ENCODE measurements around the gene DHX32. TPM values are rescaled to one million over a fixed set of nuclear protein-coding genes. Genes with fewer than 3 reads are reported as not detected.

The DHX32 gene
- polyA plus RNA-seq, 1 donor (not counting 4 experiments of a cell fraction or from before 2014, with no cell fraction given) = 48.3 TPM

- DNase-seq (ENCODE audit: low read depth, low spot score) (no peak), FAIRE-seq (no peak)
- no peak overlapping the region for H3K4me2 ChIP-seq (ENCODE audit: control insufficient read depth, extremely low read depth, insufficient read depth, low read depth, low read length)
- no peaks in the 10 kb centered on the region for H3K79me2 ChIP-seq (ENCODE audit: control insufficient read depth, insufficient read depth, low read length)
- H3K27me3 ChIP-seq (ENCODE audit: control insufficient read depth, extremely low read depth, insufficient read depth, low read length) = no peaks in the 10 kb centered on the region
- H3K4me1 ChIP-seq (ENCODE audit: control insufficient read depth, extremely low read depth, insufficient read depth, low read length) = no peaks in the 10 kb centered on the region
- H3K9me3 ChIP-seq (ENCODE audit: control insufficient read depth, low read depth, low read length) = no peaks in the 10 kb centered on the region
- no peak overlapping the region for H3K9ac ChIP-seq (ENCODE audit: control insufficient read depth, extremely low read depth, insufficient read depth, low read length)
- dilution Hi-C loops (cut with MboI; ENCODE audit: extremely low pct_ligation_motif_present, low sequenced_read_pairs) = no loop called here
- H3K27ac ChIP-seq (ENCODE audit: control insufficient read depth, insufficient read depth, low read length) = no peak overlapping the region
- H3K9me1 ChIP-seq (ENCODE audit: control insufficient read depth, extremely low read depth, insufficient read depth, low read length) = no peaks in the 10 kb centered on the region
- H4K20me1 ChIP-seq (ENCODE audit: control insufficient read depth, extremely low read depth, insufficient read depth, low read length) = no peaks in the 10 kb centered on the region
- no peak for TF ChIP-seq CTCF (optimal IDR thresholded peaks at IDR 0.05 in 1 of 3, IDR thresholded peaks at IDR 0.05 in 1 of 3, conservative IDR thresholded peaks at IDR 0.05 in 1 of 3; ENCODE audit: extremely low read depth in 1 of 3, insufficient read depth in 2 of 3, low read length in 3 of 3)
- no peak for TF ChIP-seq EZH2 (IDR thresholded peaks at IDR 0.05; ENCODE audit: low read length)
- no peak overlapping the region for H2AFZ ChIP-seq (ENCODE audit: control insufficient read depth, low read length)
- H3K36me3 ChIP-seq (ENCODE audit: control insufficient read depth in 2 of 2, extremely low read depth in 1 of 2, insufficient read depth in 2 of 2, low read length in 2 of 2) = peaks cover 18 to 22% of the 10 kb centered on the region in 2 experiments
- H3K4me3 ChIP-seq (ENCODE audit: control insufficient read depth in 2 of 3, extremely low read depth in 1 of 3, insufficient read depth in 2 of 3, low read depth in 1 of 3, low read length in 3 of 3) = no peak overlapping the region
Observed at GRCh38 chr10:125848857-125849256, 32.2 kb downstream of the DHX32 start.

GRCh38 chr10:125848371-125848770 lies 32.7 kb downstream of the DHX32 start:
- DNase-seq (ENCODE audit: low read depth, low spot score) = no peak
- no peaks in the 10 kb centered on the region for H3K79me2 ChIP-seq (ENCODE audit: control insufficient read depth, insufficient read depth, low read length)
- no peaks in the 10 kb centered on the region for H3K9me3 ChIP-seq (ENCODE audit: control insufficient read depth, low read depth, low read length)
- no peaks in the 10 kb centered on the region for H3K9me1 ChIP-seq (ENCODE audit: control insufficient read depth, extremely low read depth, insufficient read depth, low read length)
- H3K4me3 ChIP-seq (ENCODE audit: control insufficient read depth in 2 of 3, extremely low read depth in 1 of 3, insufficient read depth in 2 of 3, low read depth in 1 of 3, low read length in 3 of 3) = no peak overlapping the region
- TF ChIP-seq CTCF (optimal IDR thresholded peaks at IDR 0.05 in 1 of 3, IDR thresholded peaks at IDR 0.05 in 1 of 3, conservative IDR thresholded peaks at IDR 0.05 in 1 of 3; ENCODE audit: extremely low read depth in 1 of 3, insufficient read depth in 2 of 3, low read length in 3 of 3) (no peak), EZH2 (IDR thresholded peaks at IDR 0.05; ENCODE audit: low read length) (no peak)
- no peak overlapping the region for H3K4me2 ChIP-seq (ENCODE audit: control insufficient read depth, extremely low read depth, insufficient read depth, low read depth, low read length)
- H3K36me3 ChIP-seq (ENCODE audit: control insufficient read depth in 2 of 2, extremely low read depth in 1 of 2, insufficient read depth in 2 of 2, low read length in 2 of 2) = peaks cover 19 to 20% of the 10 kb centered on the region in 2 experiments
- FAIRE-seq = no peak
- H3K4me1 ChIP-seq (ENCODE audit: control insufficient read depth, extremely low read depth, insufficient read depth, low read length) = no peaks in the 10 kb centered on the region
- H4K20me1 ChIP-seq (ENCODE audit: control insufficient read depth, extremely low read depth, insufficient read depth, low read length) = no peaks in the 10 kb centered on the region
- no peak overlapping the region for H2AFZ ChIP-seq (ENCODE audit: control insufficient read depth, low read length)
- no peak overlapping the region for H3K27ac ChIP-seq (ENCODE audit: control insufficient read depth, insufficient read depth, low read length)
- H3K27me3 ChIP-seq (ENCODE audit: control insufficient read depth, extremely low read depth, insufficient read depth, low read length) = no peaks in the 10 kb centered on the region
- no peak overlapping the region for H3K9ac ChIP-seq (ENCODE audit: control insufficient read depth, extremely low read depth, insufficient read depth, low read length)
- dilution Hi-C loops (cut with MboI; ENCODE audit: extremely low pct_ligation_motif_present, low sequenced_read_pairs) = no loop called here
